ENCODE results near the gene HECTD4. TPM values are rescaled to one million over a fixed set of nuclear protein-coding genes. Genes with fewer than 3 reads are reported as not detected.
A peak's percentile ranks its signal among the peaks of the same experiment; 100 is the strongest.

The HECTD4 gene
- total and polyA plus RNA-seq, 12 donors, result 3.0 to 33.7 (median 23.9) TPM

- Histone ChIP-seq H3K27me3 (no peaks in the 10 kb centered on the region), H3K9me3 (no peaks in the 10 kb centered on the region), H3K27ac (no peak overlapping the region), H3K36me3 (peaks cover 0 to 25% (median 0%) of the 10 kb centered on the region in 9 donors), H3K4me3 (no peak overlapping the region), H3K4me1 (peaks cover 0 to 50% (median 10%) of the 10 kb centered on the region in 9 donors)
- intact Hi-C loops (cut with DNase I), result no loop called here
- no peak for ATAC-seq
- TF ChIP-seq, protein P1, sequence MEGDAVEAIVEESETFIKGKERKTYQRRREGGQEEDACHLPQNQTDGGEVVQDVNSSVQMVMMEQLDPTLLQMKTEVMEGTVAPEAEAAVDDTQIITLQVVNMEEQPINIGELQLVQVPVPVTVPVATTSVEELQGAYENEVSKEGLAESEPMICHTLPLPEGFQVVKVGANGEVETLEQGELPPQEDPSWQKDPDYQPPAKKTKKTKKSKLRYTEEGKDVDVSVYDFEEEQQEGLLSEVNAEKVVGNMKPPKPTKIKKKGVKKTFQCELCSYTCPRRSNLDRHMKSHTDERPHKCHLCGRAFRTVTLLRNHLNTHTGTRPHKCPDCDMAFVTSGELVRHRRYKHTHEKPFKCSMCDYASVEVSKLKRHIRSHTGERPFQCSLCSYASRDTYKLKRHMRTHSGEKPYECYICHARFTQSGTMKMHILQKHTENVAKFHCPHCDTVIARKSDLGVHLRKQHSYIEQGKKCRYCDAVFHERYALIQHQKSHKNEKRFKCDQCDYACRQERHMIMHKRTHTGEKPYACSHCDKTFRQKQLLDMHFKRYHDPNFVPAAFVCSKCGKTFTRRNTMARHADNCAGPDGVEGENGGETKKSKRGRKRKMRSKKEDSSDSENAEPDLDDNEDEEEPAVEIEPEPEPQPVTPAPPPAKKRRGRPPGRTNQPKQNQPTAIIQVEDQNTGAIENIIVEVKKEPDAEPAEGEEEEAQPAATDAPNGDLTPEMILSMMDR (IDR thresholded peaks at IDR 0.05), result no peak
- no peak for DNase-seq
Measured at GRCh38 chr12:112321245-112321644, 61.0 kb downstream of the HECTD4 start.

- TF ChIP-seq, protein P1 (IDR thresholded peaks at IDR 0.05), result no peak
- Histone ChIP-seq H3K9me3 (no peaks in the 10 kb centered on the region), H3K27me3 (no peaks in the 10 kb centered on the region), H3K27ac (no peak overlapping the region), H3K36me3 (peaks cover 0 to 32% (median under 1%) of the 10 kb centered on the region in 9 donors), H3K4me1 (peaks cover 0 to 40% (median 4%) of the 10 kb centered on the region in 9 donors), H3K4me3 (no peak overlapping the region)
- ATAC-seq (peak in 1 of 8 donors; percentile 29), DNase-seq (no peak)
- intact Hi-C loops (cut with DNase I), result no loop called here
- WGBS, 2 donors, result 94 to 95% methylated on average over 12 of the region's 12 CpGs
Measured at GRCh38 chr12:112319395-112319794, 62.8 kb downstream of the HECTD4 start.

DNA sequence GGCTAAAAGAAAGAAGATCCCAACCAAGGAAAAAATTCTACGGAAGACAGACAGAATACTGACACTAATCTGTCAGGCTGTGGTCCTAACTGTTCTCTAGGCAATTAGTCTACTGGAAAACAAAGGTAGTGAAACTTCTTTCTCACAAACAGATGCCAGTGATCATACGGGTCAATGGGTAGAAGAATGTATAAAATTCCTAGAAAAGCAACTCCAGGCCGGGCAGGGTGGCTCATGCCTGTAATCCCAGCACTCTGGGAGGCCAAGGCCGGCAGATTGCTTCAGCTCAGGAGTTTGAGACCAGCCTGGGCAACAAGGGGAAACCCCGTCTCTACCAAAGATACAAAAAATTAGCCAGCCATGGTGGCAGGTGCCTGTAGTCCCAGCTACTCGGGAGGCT lies 64.8 kb downstream of the HECTD4 start:
- no peak for DNase-seq
- WGBS, 2 donors, result 93 to 94% methylated on average over 6 of the region's 6 CpGs
- intact Hi-C loops (cut with DNase I), result no loop called here
- Histone ChIP-seq H3K36me3 (peaks cover 0 to 52% (median 8%) of the 10 kb centered on the region in 9 donors), H3K27ac (no peak overlapping the region), H3K9me3 (no peaks in the 10 kb centered on the region), H3K4me1 (peaks cover 0 to 26% (median 0%) of the 10 kb centered on the region in 9 donors), H3K4me3 (no peak overlapping the region), H3K27me3 (no peaks in the 10 kb centered on the region)
- ATAC-seq, result no peak
- TF ChIP-seq, protein P1 (IDR thresholded peaks at IDR 0.05), result no peak

GRCh38 chr12:112314981-112315380 lies 67.2 kb downstream of the HECTD4 start:
- H3K4me1 ChIP-seq, result peaks cover 0 to 19% (median under 1%) of the 10 kb centered on the region in 9 donors
- TF ChIP-seq, protein P1 (IDR thresholded peaks at IDR 0.05), result no peak
- intact Hi-C loops (cut with DNase I), result no loop called here

More at GRCh38 chr12:112314981-112315380, 67.2 kb downstream of the HECTD4 start:
- H3K4me3 ChIP-seq, result no peak overlapping the region
- no peaks in the 10 kb centered on the region for H3K27me3 ChIP-seq
- H3K27ac ChIP-seq, result no peak overlapping the region
- H3K36me3 ChIP-seq, result peaks cover 0 to 64% (median 8%) of the 10 kb centered on the region in 9 donors
- 90 to 94% methylated on average over 7 of the region's 7 CpGs for WGBS, 2 donors
- DNase-seq, result no peak
- H3K9me3 ChIP-seq, result no peaks in the 10 kb centered on the region
- no peak for ATAC-seq

Measured in heart right ventricle (tissue), 16 donors.